Measurements from ENCODE around the gene NEGR1. TPM values are rescaled to one million over a fixed set of nuclear protein-coding genes. Genes with fewer than 3 reads are reported as not detected.

The NEGR1 gene
- total and polyA plus RNA-seq, 9 of the 15 experiments (the other 6 are each of a cell fraction or from before 2014, with no cell fraction given) = not detected

DNA sequence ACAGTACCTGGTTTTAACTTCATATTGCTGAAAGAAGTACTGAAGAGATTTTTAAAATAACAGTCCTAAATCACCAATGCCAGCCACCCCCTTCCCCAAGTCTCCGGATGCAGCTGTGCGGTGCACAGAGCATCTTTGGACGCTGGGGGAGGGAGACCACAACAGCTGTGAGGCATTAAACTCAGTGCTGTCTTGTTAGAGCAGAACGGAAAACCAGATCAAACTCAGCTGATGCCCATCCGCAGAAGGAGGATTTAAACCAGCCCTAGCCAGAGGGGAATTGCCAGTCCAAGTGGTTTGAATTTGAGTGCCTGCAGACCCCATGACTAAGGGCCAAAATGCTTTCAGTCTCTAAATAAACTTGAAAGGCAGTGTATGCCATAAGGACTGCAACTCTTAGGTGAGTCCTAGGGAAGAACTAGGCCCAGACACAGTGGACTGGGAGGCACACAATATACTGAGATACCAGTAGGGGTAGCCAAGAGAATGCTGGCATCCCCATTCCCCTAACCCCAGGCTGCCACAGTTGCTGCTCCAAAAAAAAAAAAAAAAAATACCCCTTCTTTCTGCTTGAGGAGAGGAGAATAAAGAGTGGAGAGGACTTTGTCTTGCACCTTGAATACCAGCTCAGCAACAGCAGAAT lies 576.2 kb downstream of the NEGR1 start (continued):
- TF ChIP-seq, protein P1, sequence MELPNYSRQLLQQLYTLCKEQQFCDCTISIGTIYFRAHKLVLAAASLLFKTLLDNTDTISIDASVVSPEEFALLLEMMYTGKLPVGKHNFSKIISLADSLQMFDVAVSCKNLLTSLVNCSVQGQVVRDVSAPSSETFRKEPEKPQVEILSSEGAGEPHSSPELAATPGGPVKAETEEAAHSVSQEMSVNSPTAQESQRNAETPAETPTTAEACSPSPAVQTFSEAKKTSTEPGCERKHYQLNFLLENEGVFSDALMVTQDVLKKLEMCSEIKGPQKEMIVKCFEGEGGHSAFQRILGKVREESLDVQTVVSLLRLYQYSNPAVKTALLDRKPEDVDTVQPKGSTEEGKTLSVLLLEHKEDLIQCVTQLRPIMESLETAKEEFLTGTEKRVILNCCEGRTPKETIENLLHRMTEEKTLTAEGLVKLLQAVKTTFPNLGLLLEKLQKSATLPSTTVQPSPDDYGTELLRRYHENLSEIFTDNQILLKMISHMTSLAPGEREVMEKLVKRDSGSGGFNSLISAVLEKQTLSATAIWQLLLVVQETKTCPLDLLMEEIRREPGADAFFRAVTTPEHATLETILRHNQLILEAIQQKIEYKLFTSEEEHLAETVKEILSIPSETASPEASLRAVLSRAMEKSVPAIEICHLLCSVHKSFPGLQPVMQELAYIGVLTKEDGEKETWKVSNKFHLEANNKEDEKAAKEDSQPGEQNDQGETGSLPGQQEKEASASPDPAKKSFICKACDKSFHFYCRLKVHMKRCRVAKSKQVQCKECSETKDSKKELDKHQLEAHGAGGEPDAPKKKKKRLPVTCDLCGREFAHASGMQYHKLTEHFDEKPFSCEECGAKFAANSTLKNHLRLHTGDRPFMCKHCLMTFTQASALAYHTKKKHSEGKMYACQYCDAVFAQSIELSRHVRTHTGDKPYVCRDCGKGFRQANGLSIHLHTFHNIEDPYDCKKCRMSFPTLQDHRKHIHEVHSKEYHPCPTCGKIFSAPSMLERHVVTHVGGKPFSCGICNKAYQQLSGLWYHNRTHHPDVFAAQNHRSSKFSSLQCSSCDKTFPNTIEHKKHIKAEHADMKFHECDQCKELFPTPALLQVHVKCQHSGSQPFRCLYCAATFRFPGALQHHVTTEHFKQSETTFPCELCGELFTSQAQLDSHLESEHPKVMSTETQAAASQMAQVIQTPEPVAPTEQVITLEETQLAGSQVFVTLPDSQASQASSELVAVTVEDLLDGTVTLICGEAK (IDR thresholded peaks at IDR 0.05) = no peak
- TF ChIP-seq, protein P1 (CRISPR knock-in tag; IDR thresholded peaks at IDR 0.05) = no peak
- no peak for TF ChIP-seq ZNF436 (CRISPR knock-in tag; IDR thresholded peaks at IDR 0.05)
- TF ChIP-seq CTBP1 (IDR thresholded peaks at IDR 0.05; ENCODE audit: borderline replicate concordance) = no peak
- TF ChIP-seq GTF2A2 (tag; IDR thresholded peaks at IDR 0.05) = no peak
